Midbrain (tissue), 1 donor: ENCODE results near the gene CALHM5.

Experiments
- DNase-seq: peaks from one replicate; lab custom pipeline; 2025; lab: John Stamatoyannopoulos, UW

The CALHM5 gene

GRCh38 chr6:116550796-116551195 is 39.4 kb downstream of the CALHM5 start:
- no peak for DNase-seq

- DNase-seq, result no peak
Measured at GRCh38 chr6:116553451-116553850, 42.0 kb downstream of the CALHM5 start, which contains the start of gene CALHM4. Gene CALHM4 (plus strand): TSS chr6:116553751. CDS start chr6:116553794, 43 bp downstream.

DNA sequence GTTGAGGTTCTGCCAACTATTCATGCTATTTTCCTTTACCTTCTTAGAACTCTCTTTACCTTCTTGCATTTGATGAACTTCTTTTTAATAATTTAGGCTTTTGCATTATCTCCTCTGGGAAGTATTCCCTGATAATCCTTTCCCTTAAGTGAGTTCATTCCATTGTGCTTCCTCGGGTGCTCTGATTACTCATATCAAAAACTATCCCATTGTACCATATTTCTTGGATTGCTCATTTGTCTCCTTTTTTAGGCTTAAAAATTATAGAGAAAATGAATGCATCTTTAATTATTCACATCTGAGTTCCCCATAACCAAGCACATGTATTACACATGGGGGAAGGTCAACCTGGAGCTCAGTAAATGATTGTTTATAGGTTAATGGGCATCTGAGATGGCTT is 44.6 kb downstream of the CALHM5 start:
- DNase-seq, result no peak

- no peak for DNase-seq
Measured at GRCh38 chr6:116556814-116557415, 45.5 kb downstream of the CALHM5 start.

- no peak for DNase-seq
Measured at GRCh38 chr6:116557893-116558292, 46.5 kb downstream of the CALHM5 start.

DNA sequence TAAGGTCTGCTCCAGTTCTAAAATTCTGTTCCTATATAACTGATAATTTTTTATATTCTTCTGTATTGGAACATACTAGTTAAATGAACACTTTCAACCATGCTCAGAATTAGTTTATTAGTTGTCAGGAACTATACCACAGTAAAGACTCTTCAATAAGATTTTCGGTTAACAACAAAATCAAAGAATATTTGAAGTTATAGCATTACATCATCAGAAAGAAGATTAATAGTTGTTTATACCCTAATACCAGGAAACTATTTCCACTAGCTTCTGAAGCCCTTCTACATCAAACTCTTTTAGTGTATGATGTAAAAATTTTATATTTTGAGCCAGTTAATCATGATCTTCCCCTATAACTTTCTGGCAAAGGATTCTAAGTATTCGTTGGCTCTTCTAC is 48.7 kb downstream of the CALHM5 start:
- no peak for DNase-seq

DNA sequence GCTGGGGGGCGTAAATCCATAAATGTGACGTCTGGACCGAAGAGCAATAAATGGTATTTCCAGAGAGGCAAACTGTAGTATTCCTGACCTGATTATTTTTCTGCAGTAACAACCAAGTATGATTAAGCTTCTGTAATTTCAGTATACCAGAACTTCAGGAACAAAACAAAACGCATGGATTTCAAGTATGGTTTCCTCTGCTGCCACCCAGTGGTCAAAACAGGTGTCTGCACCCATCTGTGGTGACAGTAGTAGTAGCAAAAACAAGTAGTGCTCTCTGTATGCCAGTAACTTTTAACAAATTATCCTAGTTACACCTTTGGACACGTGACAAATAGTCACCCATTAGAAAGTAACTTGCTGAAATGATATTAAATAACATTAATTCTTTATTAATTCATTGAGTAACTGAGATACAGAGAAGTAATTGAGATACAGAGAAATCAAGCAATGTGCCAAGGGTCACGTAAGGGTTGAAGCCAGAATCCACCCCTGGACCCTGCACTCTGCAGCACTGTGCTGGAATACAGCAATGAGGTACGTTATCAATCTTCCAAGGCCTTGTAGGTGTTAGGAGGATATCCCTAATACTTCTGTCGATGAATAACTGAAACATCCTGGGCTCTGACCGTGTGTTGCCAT is 50.1 kb downstream of the CALHM5 start:
- peak; percentile 79 for DNase-seq

DNA sequence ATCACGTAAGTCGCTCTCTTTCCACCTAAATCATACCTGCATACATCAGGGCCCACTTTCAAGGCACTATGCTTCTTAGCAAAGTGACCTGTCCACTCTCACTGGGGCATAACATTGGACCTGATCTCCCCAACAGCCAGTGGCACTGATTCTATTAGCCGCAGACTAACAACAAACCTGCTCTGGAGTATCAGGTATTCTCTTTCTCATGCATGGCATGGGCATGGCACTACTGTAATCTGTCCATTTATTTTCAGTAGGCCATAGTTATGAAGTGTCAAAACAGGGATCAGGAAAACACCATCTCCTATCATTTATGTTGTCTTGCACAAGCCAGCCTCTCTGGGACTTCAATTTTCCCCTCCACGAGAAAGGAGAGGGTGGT is 50.6 kb downstream of the CALHM5 start:
- no peak for DNase-seq

DNA sequence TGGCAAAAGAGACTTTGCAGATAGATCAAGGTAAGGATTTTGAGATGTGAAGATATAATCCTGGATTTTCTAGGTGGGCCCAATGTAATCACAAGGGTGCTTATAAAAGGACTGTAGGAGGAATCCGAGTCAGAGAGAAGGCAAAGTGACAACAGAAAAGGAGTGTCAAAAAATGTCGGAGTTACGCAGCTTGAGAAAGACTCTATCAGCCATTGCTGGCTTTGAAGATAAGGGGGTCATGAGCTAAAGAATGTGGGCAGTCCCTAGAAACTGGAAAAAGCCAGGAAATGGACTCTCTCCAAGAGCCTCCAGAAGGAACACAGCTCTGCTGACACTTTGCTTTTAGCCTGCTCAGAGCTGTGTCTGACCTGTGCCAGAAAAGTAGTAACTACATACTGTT is 51.2 kb downstream of the CALHM5 start:
- DNase-seq, result no peak

- no peak for DNase-seq
Measured at GRCh38 chr6:116563830-116564229, 52.4 kb downstream of the CALHM5 start.

DNA sequence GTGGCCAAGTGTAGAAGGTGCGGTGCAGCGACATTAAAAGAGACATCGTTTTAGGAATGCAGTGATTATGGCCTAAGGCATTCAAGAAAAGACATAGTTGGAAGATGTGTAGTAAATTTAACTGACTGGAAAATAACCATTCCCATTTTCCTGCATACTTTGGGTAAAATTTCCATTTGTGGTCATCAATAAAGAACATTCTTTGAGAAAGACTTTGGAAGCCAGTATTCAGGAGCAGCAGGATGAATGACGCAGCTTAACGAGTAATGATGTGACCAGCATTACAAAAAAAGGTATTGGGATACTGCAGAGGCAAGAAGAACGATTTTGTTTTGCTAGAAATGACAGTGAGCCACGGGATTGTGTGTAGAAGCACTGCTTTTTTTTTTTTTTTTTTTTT is 52.9 kb downstream of the CALHM5 start:
- no peak for DNase-seq

DNA sequence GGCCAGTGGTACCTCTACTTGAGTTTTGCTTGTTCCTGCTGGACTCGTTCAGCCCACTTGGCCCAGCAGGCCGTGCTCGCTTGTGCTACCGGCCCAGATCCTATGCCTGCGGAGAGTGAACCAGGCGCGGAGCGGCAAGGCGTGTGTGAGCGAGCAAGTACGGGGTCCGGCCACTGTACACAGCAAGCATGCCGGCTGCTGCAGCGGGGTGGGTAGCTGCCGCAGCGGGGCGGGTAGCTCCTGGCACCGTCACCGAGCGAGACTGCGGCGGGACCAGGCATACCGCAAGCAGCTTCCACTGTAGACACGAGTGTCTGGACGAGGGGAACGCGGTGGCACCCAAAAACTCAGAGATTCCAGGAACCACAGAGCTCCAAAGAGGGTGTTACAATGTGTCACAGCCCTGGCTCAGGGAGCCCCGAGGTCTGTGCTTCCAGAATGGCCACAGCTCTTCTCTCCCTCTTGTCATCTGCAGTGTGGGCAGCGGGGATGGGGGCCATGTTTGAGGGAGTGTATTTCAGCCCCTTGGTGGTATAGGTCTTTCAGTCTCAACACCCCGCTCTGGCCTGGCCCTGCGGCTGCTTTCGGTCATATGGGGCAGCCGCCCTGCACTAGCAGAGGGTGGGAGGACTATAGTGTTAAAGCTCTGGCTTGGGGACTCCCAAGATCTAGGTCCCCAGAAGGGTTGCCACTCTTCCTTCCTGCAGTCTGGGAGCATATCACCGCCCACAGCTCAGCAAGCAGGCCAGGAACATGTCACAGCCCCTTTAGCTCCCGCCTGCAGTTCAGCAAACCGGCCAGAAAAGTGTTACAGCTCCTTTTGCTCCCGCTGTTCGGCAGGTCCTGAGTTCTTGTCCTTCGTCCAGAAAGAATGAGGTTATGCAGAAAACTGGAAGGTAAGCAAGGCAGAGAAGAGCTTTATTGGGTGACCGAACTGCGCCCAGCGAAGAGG is 53.8 kb downstream of the CALHM5 start:
- DNase-seq, result peak; percentile 13

- no peak for DNase-seq
Measured at GRCh38 chr6:116568111-116568510, 56.7 kb downstream of the CALHM5 start.

DNA sequence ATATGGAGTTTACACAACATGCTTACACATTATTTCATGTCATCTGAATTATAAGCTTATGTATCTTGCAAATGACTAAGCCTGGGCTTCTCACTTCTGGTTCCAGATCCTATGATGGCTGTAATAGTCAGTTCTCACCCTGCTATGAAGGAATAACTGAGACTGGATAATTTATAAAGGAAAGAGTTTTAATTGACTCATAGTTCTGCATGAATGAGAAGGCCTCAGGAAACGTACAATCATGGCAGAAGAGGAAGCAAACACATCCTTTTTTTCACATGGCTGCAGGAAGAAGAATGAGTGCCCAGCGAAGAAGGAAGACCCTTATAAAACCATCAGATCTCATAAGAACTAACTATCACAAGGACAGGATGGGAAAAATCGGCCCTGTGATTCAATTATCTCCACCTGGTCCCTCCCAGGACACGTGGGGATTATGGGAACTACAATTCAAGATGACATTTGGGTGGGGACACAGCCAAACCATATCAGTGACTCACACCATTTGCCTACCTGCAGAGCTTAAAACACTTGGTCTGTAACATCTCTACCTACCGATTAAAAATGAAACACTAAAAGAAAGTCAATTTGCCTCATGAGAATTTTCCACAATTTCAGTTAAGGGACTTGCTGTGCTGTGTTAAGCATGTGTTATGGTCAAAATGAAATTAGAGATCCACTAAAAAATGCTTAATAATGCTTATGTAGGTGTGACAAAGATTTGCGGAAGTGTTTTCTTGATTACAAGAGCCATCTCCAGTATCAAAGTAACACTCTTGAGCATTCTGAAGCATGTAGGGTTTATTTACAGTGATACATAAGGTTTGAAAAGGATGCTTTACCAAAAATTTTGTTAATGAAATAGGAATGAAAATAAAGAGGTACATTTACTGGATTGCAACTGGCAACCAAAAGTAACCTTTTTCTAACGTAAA is 57.6 kb downstream of the CALHM5 start:
- no peak for DNase-seq

- peak; percentile 99 for DNase-seq
Measured at GRCh38 chr6:116570856-116571682, 59.6 kb downstream of the CALHM5 start, which contains the start of gene RWDD1. Gene RWDD1 (plus strand): TSS chr6:116571504. CDS start chr6:116571583, 79 bp downstream.

GRCh38 chr6:116571683-116572000 is 60.2 kb downstream of the CALHM5 start:
- DNase-seq, result no peak

- no peak for DNase-seq
Measured at GRCh38 chr6:116572162-116572561, 60.7 kb downstream of the CALHM5 start.
